ENCODE measurements around the gene RPRML.
A peak's percentile ranks its signal among the peaks of the same experiment; 100 is the strongest.
"Not testable (repeated sequence)": the region's sequence is repeated elsewhere in the genome, so short reads cannot be mapped to it uniquely, and the experiment has no call there.

RPRML gene

DNA sequence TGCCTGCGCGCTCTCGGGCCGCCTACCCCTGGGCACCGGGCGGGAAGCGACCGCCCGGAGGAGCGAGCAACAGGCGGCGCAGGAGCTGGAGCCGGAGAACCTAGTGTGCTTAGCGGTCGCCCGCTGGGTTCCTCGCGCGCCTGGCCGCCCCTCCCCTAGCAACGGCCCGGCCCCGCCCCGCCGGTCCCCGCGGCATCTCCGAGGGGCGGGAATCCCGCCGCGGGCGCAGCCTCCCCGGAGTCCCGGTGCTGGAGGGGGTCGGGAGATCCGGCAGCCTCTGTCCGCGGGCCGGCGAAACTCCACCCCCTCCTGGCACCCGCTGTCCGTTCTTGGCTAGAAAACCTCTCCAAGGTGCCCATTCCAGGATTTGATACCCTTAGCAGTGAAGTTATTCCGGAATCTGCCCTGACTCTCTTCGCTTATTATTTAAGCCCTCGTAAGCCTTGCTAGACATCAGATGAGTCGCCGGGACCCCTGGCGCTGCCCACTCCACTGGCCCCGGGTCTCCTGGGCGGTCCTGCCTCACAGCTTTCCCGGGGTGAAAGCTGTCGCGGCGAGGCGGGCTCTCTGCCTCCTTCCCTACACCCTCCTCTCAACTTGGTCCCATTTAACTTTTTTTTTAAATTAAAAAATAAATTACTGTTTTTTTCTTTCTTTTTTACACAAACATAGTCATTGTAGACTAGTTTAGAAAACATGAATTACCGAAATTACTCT, at the start of gene RPRML:
Gene RPRML (minus strand): TSS at position 107 of the 717 bp plus-strand sequence. CDS start 246 bp downstream, outside the sequence.
- DNase-seq, result peak; percentile 50
- Mint-ChIP-seq H3K9me3 (no peaks in the 10 kb centered on the region), H3K27ac (no peak within 1 kb of the TSS), H3K27me3 (peaks cover 40% of the 10 kb centered on the region), H3K4me3 (peak within 1 kb of the TSS; percentile 71), H3K4me1 (peaks cover 12% of the 10 kb centered on the region), H3K36me3 (ENCODE audit: low read depth) (no peaks in the 10 kb centered on the region)
- ATAC-seq, result peak; percentile 60

DNA sequence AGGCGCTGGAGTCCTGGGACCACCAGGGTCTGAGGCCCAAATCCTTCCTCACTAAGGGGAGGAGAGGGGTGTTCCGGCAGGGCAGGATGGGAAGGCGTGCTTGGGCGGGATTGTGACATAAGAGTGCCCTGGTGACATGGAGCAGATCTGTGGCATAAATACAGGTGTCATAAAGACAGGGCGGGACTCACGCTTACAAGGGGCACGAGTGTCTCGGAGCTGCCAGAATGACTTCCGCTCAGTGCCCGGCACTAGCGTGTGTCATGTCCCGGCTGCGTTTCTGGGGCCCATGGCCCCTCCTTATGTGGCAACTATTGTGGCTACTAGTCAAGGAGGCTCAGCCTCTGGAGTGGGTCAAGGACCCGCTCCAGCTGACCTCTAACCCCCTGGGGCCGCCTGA, 37.9 kb upstream of the RPRML start:
- not testable (repeated sequence) for H3K4me1 Mint-ChIP-seq; H3K9me3 Mint-ChIP-seq; H3K27ac Mint-ChIP-seq; H3K36me3 Mint-ChIP-seq (ENCODE audit: low read depth); H3K4me3 Mint-ChIP-seq; ATAC-seq; DNase-seq; H3K27me3 Mint-ChIP-seq

DNA sequence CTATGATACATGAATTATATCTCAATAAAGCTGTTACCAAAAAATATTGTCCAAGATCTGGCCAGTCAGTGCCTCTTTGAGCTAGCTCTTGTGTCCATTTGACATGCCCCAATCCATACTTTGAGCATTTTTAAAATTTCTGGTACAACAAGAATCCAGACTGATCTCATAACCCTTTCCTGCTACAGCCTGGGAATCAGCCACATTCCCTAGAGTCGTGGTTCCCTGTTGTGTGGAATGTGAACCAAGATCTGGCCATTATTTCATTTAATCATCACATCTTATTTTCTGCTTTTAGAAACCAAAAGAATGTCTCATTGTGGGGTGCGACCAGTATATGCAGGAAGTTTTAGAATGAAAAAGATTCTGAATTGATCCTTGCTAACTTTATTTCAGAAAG, 34.3 kb upstream of the RPRML start:
- no peaks in the 10 kb centered on the region for H3K36me3 Mint-ChIP-seq (ENCODE audit: low read depth)
- ATAC-seq (no peak), DNase-seq (no peak)
- no peaks in the 10 kb centered on the region for H3K27me3 Mint-ChIP-seq
- H3K4me1 Mint-ChIP-seq, result peaks cover 9% of the 10 kb centered on the region
- H3K9me3 Mint-ChIP-seq, result no peaks in the 10 kb centered on the region
- no peak overlapping the region for H3K4me3 Mint-ChIP-seq
- H3K27ac Mint-ChIP-seq, result no peak overlapping the region

DNA sequence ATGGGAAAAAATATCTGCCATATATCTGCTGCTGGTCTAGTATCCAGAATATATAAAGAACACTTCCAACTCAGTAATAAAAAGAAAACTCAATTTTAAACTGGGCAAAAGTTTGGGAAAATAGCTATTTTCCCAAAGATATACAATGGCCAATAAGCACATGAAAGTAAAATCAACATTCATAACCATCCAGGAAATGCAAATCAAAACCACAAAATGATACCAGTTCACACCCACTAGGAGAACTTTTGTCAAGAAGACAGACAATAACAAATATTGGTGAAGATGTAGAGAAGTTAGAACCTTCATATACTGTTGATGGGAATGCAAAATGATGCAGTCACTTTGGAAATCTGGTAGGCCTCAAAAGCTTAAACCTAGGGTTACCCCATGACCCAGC, 33.4 kb upstream of the RPRML start:
- no peak overlapping the region for H3K4me3 Mint-ChIP-seq
- ATAC-seq (no peak), DNase-seq (no peak)
- no peaks in the 10 kb centered on the region for H3K9me3 Mint-ChIP-seq
- peaks cover 9% of the 10 kb centered on the region for H3K4me1 Mint-ChIP-seq
- no peaks in the 10 kb centered on the region for H3K36me3 Mint-ChIP-seq (ENCODE audit: low read depth)
- no peaks in the 10 kb centered on the region for H3K27me3 Mint-ChIP-seq
- no peak overlapping the region for H3K27ac Mint-ChIP-seq

DNA sequence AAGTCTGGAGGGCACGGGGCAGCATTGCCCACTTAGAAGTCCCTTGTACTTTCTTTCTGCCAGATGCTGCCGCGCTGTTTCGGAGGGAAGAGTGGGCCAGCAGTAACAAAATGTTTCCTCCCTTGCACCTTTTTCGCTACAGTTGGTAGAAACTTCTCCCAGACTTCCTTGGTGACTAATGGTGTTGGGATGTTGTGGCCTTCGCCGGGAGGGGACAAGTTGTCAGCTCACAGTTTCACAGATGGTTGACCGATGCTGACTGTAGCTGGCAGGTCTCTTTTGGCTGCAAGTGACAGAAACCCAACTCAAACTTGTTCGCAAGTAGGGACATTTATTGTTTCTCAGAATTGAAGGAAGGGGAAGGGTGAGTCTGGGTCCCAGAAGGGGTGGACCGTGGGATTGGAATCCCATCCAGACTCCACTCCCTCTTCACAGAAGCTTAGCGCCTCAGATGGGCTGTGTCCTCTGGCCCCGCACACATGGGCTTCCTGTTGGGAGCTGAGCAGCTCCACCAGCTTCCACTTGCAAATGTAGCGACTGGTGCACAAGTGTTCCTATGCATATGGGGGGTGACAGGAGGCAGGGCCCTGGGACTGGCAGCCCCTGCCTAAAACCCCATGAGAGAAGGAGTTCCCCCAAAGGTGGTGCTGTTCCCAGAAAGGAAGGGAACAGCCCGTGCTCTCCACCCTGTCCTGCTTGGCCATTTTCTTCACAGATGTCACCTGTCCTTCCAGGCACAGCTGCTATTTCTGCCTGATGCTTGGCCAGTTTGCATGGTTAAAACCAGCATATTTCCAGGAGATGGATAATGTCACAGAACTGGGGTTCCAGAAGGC, 30.9 kb upstream of the RPRML start:
- Mint-ChIP-seq H3K4me3 (no peak overlapping the region), H3K27ac (no peak overlapping the region), H3K4me1 (peaks cover 9% of the 10 kb centered on the region), H3K9me3 (no peaks in the 10 kb centered on the region), H3K27me3 (no peaks in the 10 kb centered on the region), H3K36me3 (ENCODE audit: low read depth) (no peaks in the 10 kb centered on the region)
- no peak for DNase-seq
- no peak for ATAC-seq

DNA sequence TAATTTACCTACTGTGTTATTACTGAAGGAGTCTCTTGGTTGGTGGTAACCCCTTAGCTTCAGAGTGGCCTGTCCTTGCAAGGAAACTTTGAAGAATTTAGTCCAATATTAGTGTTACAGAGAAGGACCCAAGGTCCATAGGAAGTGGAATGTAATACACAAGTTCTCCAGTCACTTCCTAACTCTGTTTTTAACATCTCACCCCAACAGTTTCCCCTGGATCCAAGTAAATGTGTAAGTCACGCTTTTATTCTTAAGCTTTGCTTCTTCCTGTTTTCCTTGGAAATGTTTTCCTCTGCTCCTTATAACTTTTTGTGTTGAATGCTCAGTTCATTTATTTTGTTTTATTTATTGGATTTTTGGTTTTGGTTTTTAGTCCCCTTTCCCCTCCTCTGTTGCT, 25.9 kb upstream of the RPRML start:
- Mint-ChIP-seq H3K27me3 (no peaks in the 10 kb centered on the region), H3K9me3 (no peaks in the 10 kb centered on the region), H3K4me3 (no peak overlapping the region), H3K36me3 (ENCODE audit: low read depth) (no peaks in the 10 kb centered on the region), H3K4me1 (peaks cover 5% of the 10 kb centered on the region), H3K27ac (no peak overlapping the region)
- DNase-seq, result no peak
- ATAC-seq, result no peak

DNA sequence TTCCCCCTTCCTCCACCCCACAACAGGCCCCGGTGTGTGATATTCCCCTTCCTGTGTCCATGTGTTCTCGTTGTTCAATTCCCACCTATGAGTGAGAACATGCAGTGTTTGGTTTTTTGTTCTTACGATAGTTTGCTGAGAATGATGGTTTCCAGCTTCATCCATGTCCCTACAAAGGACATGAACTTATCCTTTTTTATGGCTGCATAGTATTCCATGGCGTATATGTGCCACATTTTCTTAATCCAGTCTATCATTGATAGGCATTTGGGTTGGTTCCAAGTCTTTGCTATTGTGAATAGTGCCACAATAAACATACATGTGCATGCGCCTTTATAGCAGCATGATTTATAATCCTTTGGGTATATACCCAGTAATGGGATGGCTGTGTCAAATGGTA, 24.8 kb upstream of the RPRML start:
- not testable (repeated sequence) for H3K27ac Mint-ChIP-seq; H3K9me3 Mint-ChIP-seq; ATAC-seq; H3K27me3 Mint-ChIP-seq; H3K4me1 Mint-ChIP-seq; DNase-seq; H3K4me3 Mint-ChIP-seq; H3K36me3 Mint-ChIP-seq (ENCODE audit: low read depth)

DNA sequence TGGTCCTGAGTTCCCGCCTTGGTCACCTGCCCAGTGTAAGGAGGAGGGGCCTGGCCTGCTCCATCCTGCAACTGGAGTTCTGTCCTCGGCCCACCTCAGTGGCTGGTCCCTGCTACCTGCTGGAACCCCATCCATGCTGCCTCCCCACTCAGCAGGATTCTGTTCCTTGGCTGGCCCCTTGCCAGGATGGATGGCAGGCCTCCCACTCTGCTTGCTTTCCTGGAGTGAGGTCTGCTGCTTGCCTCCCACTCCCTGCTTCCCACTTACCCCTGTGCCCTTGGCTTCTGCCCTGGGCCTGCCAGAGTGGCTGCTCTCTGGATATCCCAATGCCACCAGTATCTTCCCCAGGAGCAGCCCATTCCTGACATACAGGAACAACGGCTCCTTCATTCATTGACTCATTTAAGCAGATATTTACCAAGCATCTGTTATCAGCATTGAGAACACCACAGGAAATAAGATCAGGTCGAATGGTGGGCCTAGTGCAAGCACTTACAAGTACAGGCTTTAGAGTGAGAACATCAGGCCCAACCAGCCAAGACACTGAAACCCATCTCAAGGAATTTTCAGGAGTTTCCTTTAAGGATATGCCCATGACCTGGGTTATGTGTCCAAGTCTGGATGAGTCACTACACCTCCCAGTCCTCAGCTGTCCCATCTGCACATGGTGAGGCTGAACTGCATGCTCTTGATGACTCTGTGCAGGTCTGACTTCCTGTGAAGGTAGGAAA, 17.0 kb upstream of the RPRML start:
- ATAC-seq (no peak), DNase-seq (no peak)
- H3K27me3 Mint-ChIP-seq, result no peaks in the 10 kb centered on the region
- H3K4me3 Mint-ChIP-seq, result no peak overlapping the region
- no peaks in the 10 kb centered on the region for H3K4me1 Mint-ChIP-seq
- H3K27ac Mint-ChIP-seq, result no peak overlapping the region
- no peaks in the 10 kb centered on the region for H3K36me3 Mint-ChIP-seq (ENCODE audit: low read depth)
- no peaks in the 10 kb centered on the region for H3K9me3 Mint-ChIP-seq

DNA sequence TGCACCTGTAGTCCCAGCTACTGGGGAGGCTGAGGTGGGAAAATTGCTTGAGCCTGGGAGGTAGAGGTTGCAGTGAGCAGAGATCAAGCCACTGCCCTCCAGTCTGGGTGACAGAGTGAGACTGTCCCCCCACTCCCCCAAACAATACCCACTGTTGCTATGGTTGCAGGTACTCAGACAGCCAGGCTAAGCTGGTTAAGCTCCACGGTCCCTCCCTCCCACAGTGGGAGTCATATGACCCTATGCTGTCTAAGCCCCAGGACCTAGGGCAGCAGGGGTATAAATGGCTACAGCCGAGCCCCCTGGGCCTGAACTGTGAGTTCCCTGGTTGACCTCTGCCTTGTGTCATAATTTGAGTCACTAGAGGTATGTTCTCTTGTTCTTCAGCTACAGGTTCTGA, 15.9 kb upstream of the RPRML start:
- no peak overlapping the region for H3K4me3 Mint-ChIP-seq

DNA sequence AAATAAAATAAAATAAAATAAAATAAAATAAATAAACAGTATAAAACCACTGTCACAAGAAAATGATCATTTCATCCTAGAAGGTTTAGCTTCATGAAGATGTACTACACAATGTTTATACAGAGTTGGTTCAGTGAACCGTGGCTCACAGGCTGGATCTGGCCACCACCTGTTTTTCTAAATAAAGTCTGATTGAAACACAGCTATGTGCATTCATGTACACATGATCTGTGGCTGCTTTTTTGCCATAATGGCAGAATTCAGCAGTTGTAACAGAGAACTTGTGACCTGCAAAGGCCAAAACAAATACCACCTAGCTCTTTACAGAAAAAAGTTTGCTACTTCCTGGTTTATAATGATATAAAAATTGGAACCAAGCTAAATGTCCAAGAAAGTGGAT, 12.6 kb upstream of the RPRML start:
- H3K9me3 Mint-ChIP-seq, result no peaks in the 10 kb centered on the region
- no peak for ATAC-seq
- no peaks in the 10 kb centered on the region for H3K4me1 Mint-ChIP-seq
- no peak overlapping the region for H3K4me3 Mint-ChIP-seq
- no peak for DNase-seq
- no peaks in the 10 kb centered on the region for H3K36me3 Mint-ChIP-seq (ENCODE audit: low read depth)
- H3K27me3 Mint-ChIP-seq, result no peaks in the 10 kb centered on the region
- H3K27ac Mint-ChIP-seq, result no peak overlapping the region

More for the DNA sequence above, 15.9 kb upstream of the RPRML start:
- Mint-ChIP-seq H3K4me1 (no peaks in the 10 kb centered on the region), H3K36me3 (ENCODE audit: low read depth) (no peaks in the 10 kb centered on the region), H3K9me3 (no peaks in the 10 kb centered on the region), H3K27me3 (no peaks in the 10 kb centered on the region), H3K27ac (no peak overlapping the region)
- no peak for DNase-seq
- no peak for ATAC-seq

DNA sequence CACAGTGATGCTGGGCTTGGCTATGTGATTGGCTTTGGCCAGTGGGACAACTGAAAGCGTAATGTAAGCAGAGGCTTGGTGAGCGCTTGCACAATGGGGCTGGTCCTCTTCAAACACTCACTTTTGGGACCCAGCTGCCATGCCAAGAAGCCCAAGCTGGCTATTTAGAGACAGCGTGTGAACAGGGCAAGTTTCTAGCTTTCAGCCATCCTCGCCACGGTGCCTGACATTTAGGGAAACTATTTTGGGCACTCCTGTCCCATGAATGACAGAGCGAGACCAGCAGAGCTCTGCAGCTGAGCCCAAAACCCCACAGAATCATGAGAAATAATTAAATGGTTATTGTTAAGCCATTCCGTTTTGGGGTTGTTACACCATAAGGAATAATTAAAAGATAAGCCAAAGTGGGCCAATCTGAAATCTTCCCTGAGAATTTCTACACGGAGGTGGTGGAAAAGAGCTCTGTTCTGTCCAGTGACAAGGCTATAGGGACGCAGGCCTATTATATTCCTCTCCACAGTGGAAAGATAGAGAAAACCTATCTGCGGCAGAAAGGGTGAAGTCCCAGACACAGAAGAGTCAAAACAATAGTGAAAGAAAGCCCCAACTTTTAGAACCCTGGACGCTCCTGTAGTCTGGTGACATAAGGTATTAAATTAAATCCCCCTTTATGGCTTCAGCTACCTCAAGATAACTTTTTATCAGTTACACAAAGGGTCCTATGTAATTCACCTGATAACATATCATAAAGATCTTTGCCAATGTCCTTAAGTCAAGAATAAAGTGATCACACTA, 10.8 kb upstream of the RPRML start:
- Mint-ChIP-seq H3K9me3 (no peaks in the 10 kb centered on the region), H3K4me1 (no peaks in the 10 kb centered on the region), H3K4me3 (no peak overlapping the region), H3K27me3 (no peaks in the 10 kb centered on the region), H3K27ac (no peak overlapping the region), H3K36me3 (ENCODE audit: low read depth) (no peaks in the 10 kb centered on the region)
- no peak for DNase-seq
- no peak for ATAC-seq

DNA sequence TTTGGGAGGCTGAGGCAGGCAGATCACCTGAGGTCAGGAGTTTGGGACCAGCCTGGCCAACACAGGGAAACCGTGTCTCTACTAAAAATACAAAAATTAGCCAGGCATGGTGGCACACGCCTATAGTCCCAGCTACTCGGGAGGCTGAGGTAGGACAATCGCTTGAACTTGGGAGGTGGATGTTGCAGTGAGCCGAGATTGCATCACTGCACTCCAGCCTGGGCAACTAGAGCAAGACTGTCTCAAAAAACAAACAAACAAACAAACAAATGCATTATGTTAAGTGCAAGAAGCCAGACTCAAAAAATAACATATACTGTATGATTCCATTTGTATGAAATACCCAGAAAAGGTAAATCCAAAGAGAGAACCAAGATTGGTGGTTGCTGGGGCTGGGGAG, 8.9 kb upstream of the RPRML start:
- ATAC-seq; H3K9me3 Mint-ChIP-seq; H3K36me3 Mint-ChIP-seq (ENCODE audit: low read depth): not testable (repeated sequence)

DNA sequence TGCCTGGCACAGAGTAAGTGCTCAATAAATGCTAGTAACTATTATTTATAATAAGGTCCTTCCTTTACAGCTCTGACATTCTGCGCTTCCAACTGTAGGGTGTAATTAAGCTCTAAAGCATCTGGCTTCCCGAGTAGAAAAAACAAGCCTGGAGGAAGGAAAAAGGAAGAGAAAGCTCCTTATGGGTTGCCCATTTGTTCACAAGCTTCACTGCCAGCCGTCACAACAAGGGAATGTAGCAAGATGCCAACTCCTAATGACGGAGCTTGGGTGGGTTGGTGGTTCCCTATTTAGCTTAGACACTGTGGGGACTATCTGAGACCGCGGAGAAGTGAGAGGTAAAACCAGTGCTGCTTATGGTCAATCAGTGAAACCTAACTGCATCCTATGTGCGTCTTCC, 7.3 kb upstream of the RPRML start:
- Mint-ChIP-seq H3K27me3 (peaks cover 3% of the 10 kb centered on the region), H3K36me3 (ENCODE audit: low read depth) (no peaks in the 10 kb centered on the region), H3K4me3 (no peak overlapping the region), H3K4me1 (no peaks in the 10 kb centered on the region), H3K9me3 (no peaks in the 10 kb centered on the region), H3K27ac (no peak overlapping the region)
- no peak for DNase-seq
- ATAC-seq, result no peak

More for the DNA sequence above, 8.9 kb upstream of the RPRML start:
- DNase-seq, H3K27ac Mint-ChIP-seq, H3K4me3 Mint-ChIP-seq, H3K27me3 Mint-ChIP-seq, H3K4me1 Mint-ChIP-seq: not testable (repeated sequence)

DNA sequence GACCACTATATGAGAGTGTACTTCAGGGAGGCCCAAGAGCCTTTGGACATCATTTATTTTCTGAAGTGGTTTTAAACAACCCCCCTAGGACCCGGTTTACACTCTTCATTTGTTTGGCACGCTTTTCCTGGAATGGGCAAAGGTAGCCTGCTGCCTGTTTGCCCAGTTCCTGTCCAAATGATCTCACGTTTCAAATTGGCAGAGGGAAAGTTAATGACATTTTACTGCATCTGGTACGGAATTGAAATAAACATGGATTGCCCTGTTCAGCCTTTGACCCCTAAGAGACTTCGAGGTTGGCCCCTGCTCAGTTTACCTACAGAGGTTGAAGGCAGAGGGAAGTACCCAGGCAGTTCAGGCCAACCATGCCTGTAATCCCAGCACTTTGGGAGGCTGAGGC, 5.8 kb upstream of the RPRML start:
- H3K27ac Mint-ChIP-seq, result no peak overlapping the region
- no peak overlapping the region for H3K4me3 Mint-ChIP-seq
- no peaks in the 10 kb centered on the region for H3K9me3 Mint-ChIP-seq
- no peak for DNase-seq
- H3K36me3 Mint-ChIP-seq (ENCODE audit: low read depth), result no peaks in the 10 kb centered on the region
- peaks cover 14% of the 10 kb centered on the region for H3K27me3 Mint-ChIP-seq
- H3K4me1 Mint-ChIP-seq, result peaks cover 3% of the 10 kb centered on the region
- no peak for ATAC-seq
